Erythroblast (primary cell): Measurements from ENCODE around the gene MDGA2.

Experiments used
- GATA1 ChIP-seq: IDR thresholded peaks from 2 replicates; pipeline ENCODE4 v1.6.1; 2011; ENCODE audit warnings: low read depth, mild to moderate bottlenecking, control low read depth, low read length, moderate library complexity
- POLR2A ChIP-seq: IDR thresholded peaks from 2 replicates; pipeline ENCODE4 v1.6.1; 2011; ENCODE audit warnings: mild to moderate bottlenecking, low read length

GRCh38 chr14:47660158-47660557 is 15.2 kb downstream of the MDGA2 start:
- TF ChIP-seq POLR2A (no peak), GATA1 (no peak)
